Astrocyte (in vitro differentiated cells and primary cell): ENCODE data around the gene GNL3L. TPM values are rescaled to one million over a fixed set of nuclear protein-coding genes. Genes with fewer than 3 reads are reported as not detected.
"Not testable (repeated sequence)": the region's sequence is repeated elsewhere in the genome, so short reads cannot be mapped to it uniquely, and the experiment has no call there.

Experiments used
- DNase-seq: peaks from one replicate; pipeline ENCODE4 v3.0.0-alpha.2; 2010; ENCODE audit warnings: low read depth
- FAIRE-seq: peaks from 2 replicates; lab custom pipeline; 2011; peaks lifted over from hg19 to GRCh38; lab: Jason Lieb, UNC
- H2AFZ ChIP-seq: 2 replicates; pipeline ENCODE4 v1.6.0; 2012; ENCODE audit warnings: low read depth, low read length, inconsistent platforms
- H3K27ac ChIP-seq: 2 replicates; pipeline ENCODE4 v1.5.1; 2011; ENCODE audit warnings: low read depth, low read length, inconsistent platforms
- H3K27me3 ChIP-seq: 2 replicates; pipeline ENCODE4 v1.6.0; 2011; ENCODE audit warnings: low read length, inconsistent platforms; ENCODE audit not compliant: insufficient read depth
- H3K36me3 ChIP-seq: 2 replicates; pipeline ENCODE4 v1.5.1; 2011; ENCODE audit warnings: low read length, inconsistent platforms; ENCODE audit not compliant: insufficient read depth
- H3K4me1 ChIP-seq: 2 replicates; pipeline ENCODE4 v1.5.1; 2011; ENCODE audit warnings: low read length, inconsistent platforms; ENCODE audit not compliant: insufficient read depth
- H3K4me2 ChIP-seq: 2 replicates; pipeline ENCODE4 v1.6.0; 2012; ENCODE audit warnings: low read length, inconsistent platforms
- H3K4me3 ChIP-seq: 2 replicates; pipeline ENCODE4 v1.5.1; 2011; ENCODE audit warnings: low read depth, mild to moderate bottlenecking, low read length, inconsistent platforms; ENCODE audit not compliant: insufficient read depth
- H3K79me2 ChIP-seq: 2 replicates; pipeline ENCODE4 v1.6.0; 2012; ENCODE audit warnings: mild to moderate bottlenecking, low read length, inconsistent platforms; ENCODE audit not compliant: insufficient read depth
- H3K9ac ChIP-seq: 2 replicates; pipeline ENCODE4 v1.6.0; 2012; ENCODE audit warnings: mild to moderate bottlenecking, low read length, inconsistent platforms
- H3K9me3 ChIP-seq: 2 replicates; pipeline ENCODE4 v1.5.1; 2012; ENCODE audit warnings: low read depth, mild to moderate bottlenecking, low read length, inconsistent platforms; ENCODE audit not compliant: insufficient read depth
- H4K20me1 ChIP-seq: 2 replicates; pipeline ENCODE4 v1.6.0; 2012; ENCODE audit warnings: low read length, inconsistent platforms; ENCODE audit not compliant: insufficient read depth
- H3K27ac Mint-ChIP-seq: one replicate; pipeline ENCODE4 v1.8.0; 2021; ENCODE audit warnings: mild to moderate bottlenecking, mixed read lengths; ENCODE audit not compliant: unreplicated experiment
- H3K27me3 Mint-ChIP-seq: one replicate; pipeline ENCODE4 v1.8.0; 2021; ENCODE audit warnings: low read depth, mixed read lengths; ENCODE audit not compliant: unreplicated experiment
- H3K36me3 Mint-ChIP-seq: one replicate; pipeline ENCODE4 v1.8.0; 2021; ENCODE audit warnings: low read depth, mixed read lengths; ENCODE audit not compliant: unreplicated experiment
- H3K4me1 Mint-ChIP-seq: one replicate; pipeline ENCODE4 v1.8.0; 2021; ENCODE audit warnings: low read depth, mixed read lengths; ENCODE audit not compliant: unreplicated experiment
- H3K4me3 Mint-ChIP-seq: one replicate; pipeline ENCODE4 v1.8.0; 2021; ENCODE audit warnings: mild to moderate bottlenecking, moderate library complexity, mixed read lengths; ENCODE audit not compliant: unreplicated experiment
- H3K9me3 Mint-ChIP-seq: one replicate; pipeline ENCODE4 v1.8.0; 2021; ENCODE audit warnings: mild to moderate bottlenecking, mixed read lengths; ENCODE audit not compliant: unreplicated experiment
- EZH2 ChIP-seq: IDR thresholded peaks from 2 replicates; pipeline ENCODE4 v1.6.1; 2012; ENCODE audit warnings: mild to moderate bottlenecking, low read length, inconsistent platforms; ENCODE audit not compliant: insufficient read depth
- total RNA-seq: library from RNA; stranded (reverse); gene quantifications from 2 replicates; pipeline ENCODE4 v1.2.1, GENCODE V29; 2021
- TF ChIP-seq, protein P1 (sequence below): IDR thresholded peaks from 2 replicates; pipeline ENCODE4 v1.5.1; 2011; ENCODE audit warnings: low read depth, mild to moderate bottlenecking, inconsistent platforms, low read length, moderate library complexity; ENCODE audit not compliant: insufficient read depth

Gene GNL3L
- total RNA-seq, 1 donor from 2014 or later: 46.5 TPM

DNA sequence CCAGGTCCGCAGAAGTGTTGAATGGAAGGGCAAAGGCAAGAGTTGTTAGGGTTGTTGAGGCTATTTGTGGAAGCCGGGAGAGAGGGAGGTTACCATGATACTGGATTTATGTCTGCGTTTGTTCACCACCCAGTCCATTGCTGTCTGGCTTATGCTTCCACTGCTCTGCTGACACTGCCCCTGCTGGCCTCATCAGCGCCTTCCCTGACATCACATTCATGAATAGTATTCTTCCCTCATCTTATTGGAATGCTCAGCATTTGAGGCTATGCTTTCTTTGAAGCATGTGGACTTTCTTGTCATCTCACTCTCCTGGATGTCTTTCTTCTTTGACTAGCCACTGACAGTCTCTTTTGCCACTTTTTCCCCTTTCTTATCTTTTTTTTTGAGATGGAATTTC lies 10.3 kb downstream of the GNL3L start:
- H3K4me1 ChIP-seq: peaks cover 7% of the 10 kb centered on the region
- no peaks in the 10 kb centered on the region for H3K9me3 Mint-ChIP-seq
- peak; percentile 57 for DNase-seq
- H3K36me3 ChIP-seq: peaks cover 13% of the 10 kb centered on the region
- H3K27me3 Mint-ChIP-seq: no peaks in the 10 kb centered on the region
- peaks cover 8% of the 10 kb centered on the region for H3K79me2 ChIP-seq
- H4K20me1 ChIP-seq: no peaks in the 10 kb centered on the region
- no peak overlapping the region for H3K4me3 ChIP-seq
- H3K4me1 Mint-ChIP-seq: peaks cover 11% of the 10 kb centered on the region
- H3K27me3 ChIP-seq: no peaks in the 10 kb centered on the region
- no peak overlapping the region for H3K4me2 ChIP-seq
- H3K36me3 Mint-ChIP-seq: peaks cover 13% of the 10 kb centered on the region
- H3K4me3 Mint-ChIP-seq: no peak overlapping the region
- H3K9me3 ChIP-seq: no peaks in the 10 kb centered on the region
- TF ChIP-seq, protein P1, sequence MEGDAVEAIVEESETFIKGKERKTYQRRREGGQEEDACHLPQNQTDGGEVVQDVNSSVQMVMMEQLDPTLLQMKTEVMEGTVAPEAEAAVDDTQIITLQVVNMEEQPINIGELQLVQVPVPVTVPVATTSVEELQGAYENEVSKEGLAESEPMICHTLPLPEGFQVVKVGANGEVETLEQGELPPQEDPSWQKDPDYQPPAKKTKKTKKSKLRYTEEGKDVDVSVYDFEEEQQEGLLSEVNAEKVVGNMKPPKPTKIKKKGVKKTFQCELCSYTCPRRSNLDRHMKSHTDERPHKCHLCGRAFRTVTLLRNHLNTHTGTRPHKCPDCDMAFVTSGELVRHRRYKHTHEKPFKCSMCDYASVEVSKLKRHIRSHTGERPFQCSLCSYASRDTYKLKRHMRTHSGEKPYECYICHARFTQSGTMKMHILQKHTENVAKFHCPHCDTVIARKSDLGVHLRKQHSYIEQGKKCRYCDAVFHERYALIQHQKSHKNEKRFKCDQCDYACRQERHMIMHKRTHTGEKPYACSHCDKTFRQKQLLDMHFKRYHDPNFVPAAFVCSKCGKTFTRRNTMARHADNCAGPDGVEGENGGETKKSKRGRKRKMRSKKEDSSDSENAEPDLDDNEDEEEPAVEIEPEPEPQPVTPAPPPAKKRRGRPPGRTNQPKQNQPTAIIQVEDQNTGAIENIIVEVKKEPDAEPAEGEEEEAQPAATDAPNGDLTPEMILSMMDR: peak; percentile 24
- TF ChIP-seq EZH2: no peak
- no peak overlapping the region for H2AFZ ChIP-seq
- peak overlapping the region; percentile 81 for H3K27ac Mint-ChIP-seq
- H3K9ac ChIP-seq: peak overlapping the region; percentile 60
- peak overlapping the region; percentile 77 for H3K27ac ChIP-seq
- peak; percentile 78 for FAIRE-seq

DNA sequence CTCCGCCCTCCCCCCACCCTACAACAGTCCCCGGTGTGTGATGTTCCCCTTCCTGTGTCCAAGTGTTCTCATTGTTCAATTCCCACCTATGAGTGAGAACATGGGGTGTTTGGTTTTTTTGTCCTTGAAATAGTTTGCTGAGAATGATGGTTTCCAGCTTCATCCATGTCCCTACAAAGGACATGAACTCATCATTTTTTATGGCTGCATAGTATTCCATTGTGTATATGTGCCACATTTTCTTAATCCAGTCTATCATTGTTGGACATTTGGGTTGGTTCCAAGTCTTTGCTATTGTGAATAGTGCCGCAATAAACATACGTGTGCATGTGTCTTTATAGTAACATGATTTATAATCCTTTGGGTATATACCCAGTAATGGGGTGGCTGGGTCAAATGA lies 12.2 kb downstream of the GNL3L start:
- Mint-ChIP-seq H3K36me3 (peaks cover 13% of the 10 kb centered on the region), H3K4me1 (peaks cover 11% of the 10 kb centered on the region)
- not testable (repeated sequence) for H2AFZ ChIP-seq, H3K79me2 ChIP-seq, H3K9me3 Mint-ChIP-seq, H4K20me1 ChIP-seq, H3K9ac ChIP-seq, H3K27ac Mint-ChIP-seq, DNase-seq, H3K27ac ChIP-seq, H3K27me3 Mint-ChIP-seq, H3K4me3 ChIP-seq, H3K4me2 ChIP-seq, H3K4me3 Mint-ChIP-seq, H3K4me1 ChIP-seq, FAIRE-seq, H3K9me3 ChIP-seq, H3K27me3 ChIP-seq
- peaks cover 13% of the 10 kb centered on the region for H3K36me3 ChIP-seq

DNA sequence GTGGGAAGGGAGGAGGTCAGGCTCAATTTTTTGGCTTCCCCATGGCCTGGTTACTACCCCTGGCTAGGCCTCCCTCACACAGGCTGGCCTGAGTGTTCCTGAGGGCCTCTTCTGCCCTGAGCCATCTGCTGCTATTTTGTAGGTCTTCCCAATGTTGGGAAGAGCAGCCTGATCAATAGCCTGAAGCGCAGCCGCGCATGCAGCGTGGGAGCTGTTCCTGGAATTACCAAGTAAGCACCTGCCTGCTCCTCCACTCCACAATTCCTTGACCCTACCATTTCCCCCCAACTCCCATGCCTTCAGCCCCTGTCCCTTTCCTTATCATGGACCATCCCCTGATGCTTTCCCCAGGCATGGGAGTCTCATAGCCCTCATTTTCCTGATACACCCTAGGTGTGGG lies 20.8 kb downstream of the GNL3L start:
- Histone ChIP-seq H3K27me3 (no peaks in the 10 kb centered on the region), H3K4me2 (no peak overlapping the region), H3K9ac (no peak overlapping the region), H3K27ac (no peak overlapping the region), H3K4me1 (no peaks in the 10 kb centered on the region), H3K79me2 (no peaks in the 10 kb centered on the region), H3K9me3 (no peaks in the 10 kb centered on the region), H3K4me3 (no peak overlapping the region), H4K20me1 (no peaks in the 10 kb centered on the region), H2AFZ (no peak overlapping the region), H3K36me3 (peaks cover 8% of the 10 kb centered on the region)
- Mint-ChIP-seq H3K27me3 (no peaks in the 10 kb centered on the region), H3K4me3 (no peak overlapping the region), H3K36me3 (peaks cover 15% of the 10 kb centered on the region), H3K4me1 (no peaks in the 10 kb centered on the region), H3K27ac (no peak overlapping the region), H3K9me3 (no peaks in the 10 kb centered on the region)
- TF ChIP-seq, protein P1: no peak
- no peak for TF ChIP-seq EZH2
- no peak for DNase-seq
- no peak for FAIRE-seq
